Loucy (cell line): Measurements from ENCODE around the gene FPR2.

Experiments used
- H2AFZ ChIP-seq: fragments of 200-600 bp; sonication (generic); 2 replicates; pipeline ENCODE4 v1.6.0; 2016; ENCODE audit warnings: antibody characterized with exemption, mild to moderate bottlenecking, low read length, moderate library complexity
- H3F3A ChIP-seq: fragments of 200-600 bp; 2 replicates; pipeline ENCODE4 v1.6.0; 2016; ENCODE audit warnings: antibody characterized with exemption, low read depth, mild to moderate bottlenecking
- H3K27me3 ChIP-seq: fragments of 200-600 bp; sonication (generic); 2 replicates; pipeline ENCODE4 v1.6.1; 2014; ENCODE audit warnings: low read length, mild to moderate bottlenecking; ENCODE audit not compliant: insufficient read depth, poor library complexity, severe bottlenecking
- H3K36me3 ChIP-seq: fragments of 200-600 bp; sonication (generic); 2 replicates; pipeline ENCODE4 v1.6.1; 2016; ENCODE audit warnings: low read length; ENCODE audit not compliant: insufficient read depth
- H3K4me1 ChIP-seq: fragments of 200-600 bp; sonication (generic); 2 replicates; pipeline ENCODE4 v1.5.1; 2014; ENCODE audit warnings: low read length, mild to moderate bottlenecking; ENCODE audit not compliant: insufficient read depth, poor library complexity, severe bottlenecking
- H3K4me2 ChIP-seq: fragments of 200-600 bp; sonication (generic); 2 replicates; pipeline ENCODE4 v1.6.0; 2014; ENCODE audit warnings: antibody characterized with exemption, low read length, low read depth, mild to moderate bottlenecking; ENCODE audit not compliant: poor library complexity, severe bottlenecking
- H3K4me3 ChIP-seq: fragments of 200-600 bp; sonication (generic); 2 replicates; pipeline ENCODE4 v1.5.1; 2014; ENCODE audit warnings: low read length, mild to moderate bottlenecking, mixed read lengths; ENCODE audit not compliant: poor library complexity, severe bottlenecking
- H3K79me2 ChIP-seq: fragments of 200-600 bp; sonication (generic); 2 replicates; pipeline ENCODE4 v1.6.1; 2014; ENCODE audit warnings: low read length; ENCODE audit not compliant: insufficient read depth
- H3K9ac ChIP-seq: fragments of 200-600 bp; sonication (generic); 2 replicates; pipeline ENCODE4 v1.6.0; 2014; ENCODE audit warnings: mild to moderate bottlenecking, low read depth, low read length, moderate library complexity; ENCODE audit not compliant: poor library complexity, severe bottlenecking
- H3K9me2 ChIP-seq: fragments of 200-600 bp; sonication (generic); replicated peaks from 2 replicates; pipeline ENCODE4 v1.6.1; 2016; ENCODE audit warnings: low read depth, low read length, mixed read lengths
- H3K9me3 ChIP-seq: fragments of 200-600 bp; sonication (generic); 2 replicates; pipeline ENCODE4 v1.6.1; 2014; ENCODE audit warnings: mild to moderate bottlenecking, antibody characterized with exemption, low read length, low read depth; ENCODE audit not compliant: insufficient read depth
- H4K20me1 ChIP-seq: fragments of 200-600 bp; sonication (generic); 2 replicates; pipeline ENCODE4 v1.6.0; 2014; ENCODE audit warnings: antibody characterized with exemption, low read length, mild to moderate bottlenecking; ENCODE audit not compliant: insufficient read depth, poor library complexity, severe bottlenecking
- EZH2phosphoT487 ChIP-seq: fragments of 200-600 bp; IDR thresholded peaks from 2 replicates; pipeline ENCODE4 v1.6.1; 2018; ENCODE audit warnings: antibody characterized with exemption, mild to moderate bottlenecking, moderate library complexity, borderline replicate concordance
- TF ChIP-seq, protein P1 (sequence below): fragments of 200-600 bp; sonication (generic); conservative IDR thresholded peaks from 2 replicates; pipeline ENCODE4 v1.5.1; 2014; ENCODE audit warnings: mild to moderate bottlenecking, antibody characterized with exemption, low read length

The FPR2 gene

DNA sequence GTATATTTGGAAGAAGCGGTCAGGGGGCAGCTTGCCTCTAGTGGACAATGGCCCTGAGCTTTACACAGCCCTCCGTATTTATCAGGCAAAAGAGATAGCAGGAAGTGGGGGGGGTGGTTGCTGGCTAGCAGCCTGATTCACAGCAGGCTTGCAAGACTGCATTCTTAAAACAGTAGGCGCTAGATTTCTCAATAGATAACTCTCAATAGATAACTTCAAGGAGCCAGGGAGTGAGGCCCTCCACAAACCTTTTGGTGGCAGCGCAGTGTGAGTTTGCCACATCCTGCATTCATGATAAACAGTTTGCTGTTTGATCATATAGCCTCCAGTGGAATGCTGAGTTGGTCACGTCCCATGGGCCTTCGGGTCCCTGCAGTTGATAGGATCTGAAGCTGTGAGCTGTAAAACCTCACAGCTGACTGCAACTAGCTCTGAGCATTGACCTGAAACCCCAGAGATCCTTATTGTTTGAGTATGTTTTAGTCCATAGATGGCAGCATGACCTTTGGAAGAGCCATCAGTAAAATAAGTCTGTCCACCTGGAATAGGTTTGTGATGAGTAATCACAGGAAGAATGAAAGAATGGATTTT, 46.2 kb downstream of the FPR2 start:
- H3F3A ChIP-seq, result no peaks in the 10 kb centered on the region
- H3K36me3 ChIP-seq, result no peaks in the 10 kb centered on the region
- no peak overlapping the region for H2AFZ ChIP-seq
- no peaks in the 10 kb centered on the region for H3K9me3 ChIP-seq
- no peaks in the 10 kb centered on the region for H3K27me3 ChIP-seq
- no peaks in the 10 kb centered on the region for H4K20me1 ChIP-seq
- H3K4me2 ChIP-seq, result peak overlapping the region; percentile 22
- no peak for TF ChIP-seq EZH2phosphoT487
- TF ChIP-seq, protein P1, sequence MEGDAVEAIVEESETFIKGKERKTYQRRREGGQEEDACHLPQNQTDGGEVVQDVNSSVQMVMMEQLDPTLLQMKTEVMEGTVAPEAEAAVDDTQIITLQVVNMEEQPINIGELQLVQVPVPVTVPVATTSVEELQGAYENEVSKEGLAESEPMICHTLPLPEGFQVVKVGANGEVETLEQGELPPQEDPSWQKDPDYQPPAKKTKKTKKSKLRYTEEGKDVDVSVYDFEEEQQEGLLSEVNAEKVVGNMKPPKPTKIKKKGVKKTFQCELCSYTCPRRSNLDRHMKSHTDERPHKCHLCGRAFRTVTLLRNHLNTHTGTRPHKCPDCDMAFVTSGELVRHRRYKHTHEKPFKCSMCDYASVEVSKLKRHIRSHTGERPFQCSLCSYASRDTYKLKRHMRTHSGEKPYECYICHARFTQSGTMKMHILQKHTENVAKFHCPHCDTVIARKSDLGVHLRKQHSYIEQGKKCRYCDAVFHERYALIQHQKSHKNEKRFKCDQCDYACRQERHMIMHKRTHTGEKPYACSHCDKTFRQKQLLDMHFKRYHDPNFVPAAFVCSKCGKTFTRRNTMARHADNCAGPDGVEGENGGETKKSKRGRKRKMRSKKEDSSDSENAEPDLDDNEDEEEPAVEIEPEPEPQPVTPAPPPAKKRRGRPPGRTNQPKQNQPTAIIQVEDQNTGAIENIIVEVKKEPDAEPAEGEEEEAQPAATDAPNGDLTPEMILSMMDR, result peak; percentile 31
- no peak overlapping the region for H3K9ac ChIP-seq
- no peak overlapping the region for H3K4me3 ChIP-seq
- peaks cover 7% of the 10 kb centered on the region for H3K4me1 ChIP-seq
- H3K9me2 ChIP-seq, result no peaks in the 10 kb centered on the region
- H3K79me2 ChIP-seq, result no peaks in the 10 kb centered on the region

DNA sequence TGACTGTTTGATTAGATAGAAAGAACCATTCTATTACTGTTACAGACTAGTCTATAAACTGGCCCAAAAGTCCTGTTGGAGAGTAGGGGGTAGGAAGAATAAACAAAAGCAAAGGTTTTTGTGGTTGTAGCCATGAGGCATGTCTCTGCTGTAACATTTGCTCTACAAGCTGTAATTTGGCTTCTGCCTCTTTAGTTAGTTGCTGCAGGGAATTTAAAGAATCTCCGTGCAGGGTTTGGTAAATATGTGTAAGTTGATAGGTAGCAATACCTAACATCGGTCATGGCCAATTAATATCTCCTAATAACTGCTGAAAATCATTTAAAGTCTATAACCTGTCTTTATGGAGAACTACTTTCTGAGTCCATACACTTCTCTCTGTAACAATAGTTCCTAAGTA, 46.9 kb downstream of the FPR2 start:
- H3K4me1 ChIP-seq, result peaks cover 7% of the 10 kb centered on the region
- no peaks in the 10 kb centered on the region for H4K20me1 ChIP-seq
- H3K36me3 ChIP-seq, result no peaks in the 10 kb centered on the region
- H3K4me2 ChIP-seq, result peak overlapping the region; percentile 22
- H3K9me3 ChIP-seq, result no peaks in the 10 kb centered on the region
- H3F3A ChIP-seq, result no peaks in the 10 kb centered on the region
- TF ChIP-seq, protein P1, result no peak
- no peak for TF ChIP-seq EZH2phosphoT487
- no peak overlapping the region for H3K4me3 ChIP-seq
- H2AFZ ChIP-seq, result no peak overlapping the region
- no peak overlapping the region for H3K9ac ChIP-seq
- no peaks in the 10 kb centered on the region for H3K27me3 ChIP-seq
- no peaks in the 10 kb centered on the region for H3K79me2 ChIP-seq
- H3K9me2 ChIP-seq, result no peaks in the 10 kb centered on the region

DNA sequence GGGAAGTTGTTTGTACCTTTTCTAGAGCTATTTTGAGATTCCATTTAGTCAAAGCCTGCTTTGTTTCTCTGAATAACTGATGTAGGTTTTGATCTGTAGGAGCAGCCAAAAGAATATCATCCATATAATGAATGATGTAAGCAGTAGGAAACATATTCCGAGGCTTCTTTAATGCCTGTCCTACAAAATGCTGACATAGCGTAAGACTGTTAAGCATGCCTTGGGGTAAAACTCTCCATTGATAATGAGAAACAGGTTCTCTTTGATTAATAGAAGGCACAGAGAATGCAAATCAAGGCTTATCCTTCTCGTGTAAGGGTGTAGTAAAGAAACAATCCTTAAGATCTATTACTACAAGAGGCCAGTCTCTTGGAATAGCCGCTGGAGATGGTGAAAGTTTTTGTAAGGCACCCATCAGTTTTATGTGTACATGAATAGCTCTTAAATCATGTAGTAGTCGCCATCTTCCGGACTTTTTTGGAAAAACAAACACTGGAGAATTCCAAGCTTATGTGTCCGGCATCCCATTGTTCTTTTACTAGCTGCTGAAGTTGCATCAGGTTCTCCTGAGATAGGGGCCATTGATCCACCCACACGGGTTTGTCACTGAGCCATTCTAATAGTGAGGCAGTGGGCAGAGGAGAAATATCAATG, 47.5 kb downstream of the FPR2 start:
- Histone ChIP-seq H3K4me2 (no peak overlapping the region), H3K27me3 (no peaks in the 10 kb centered on the region), H4K20me1 (no peaks in the 10 kb centered on the region), H3K9me3 (no peaks in the 10 kb centered on the region), H3K36me3 (no peaks in the 10 kb centered on the region), H3K9ac (no peak overlapping the region), H3K9me2 (no peaks in the 10 kb centered on the region), H2AFZ (no peak overlapping the region), H3K4me3 (no peak overlapping the region), H3K4me1 (peaks cover 7% of the 10 kb centered on the region), H3F3A (no peaks in the 10 kb centered on the region), H3K79me2 (no peaks in the 10 kb centered on the region)
- TF ChIP-seq EZH2phosphoT487, result no peak
- TF ChIP-seq, protein P1, result no peak
